GM11168 (cell line): ENCODE measurements around the gene HEBP1.

Experiments
- in situ Hi-C: fragments of 300-500 bp; cut with MboI; formaldehyde crosslinking; loops from one replicate; pipeline ENCODE4 v1.12.0; 2022; ENCODE audit warnings: low sequenced_read_pairs; ENCODE audit not compliant: unreplicated experiment

HEBP1 gene

DNA sequence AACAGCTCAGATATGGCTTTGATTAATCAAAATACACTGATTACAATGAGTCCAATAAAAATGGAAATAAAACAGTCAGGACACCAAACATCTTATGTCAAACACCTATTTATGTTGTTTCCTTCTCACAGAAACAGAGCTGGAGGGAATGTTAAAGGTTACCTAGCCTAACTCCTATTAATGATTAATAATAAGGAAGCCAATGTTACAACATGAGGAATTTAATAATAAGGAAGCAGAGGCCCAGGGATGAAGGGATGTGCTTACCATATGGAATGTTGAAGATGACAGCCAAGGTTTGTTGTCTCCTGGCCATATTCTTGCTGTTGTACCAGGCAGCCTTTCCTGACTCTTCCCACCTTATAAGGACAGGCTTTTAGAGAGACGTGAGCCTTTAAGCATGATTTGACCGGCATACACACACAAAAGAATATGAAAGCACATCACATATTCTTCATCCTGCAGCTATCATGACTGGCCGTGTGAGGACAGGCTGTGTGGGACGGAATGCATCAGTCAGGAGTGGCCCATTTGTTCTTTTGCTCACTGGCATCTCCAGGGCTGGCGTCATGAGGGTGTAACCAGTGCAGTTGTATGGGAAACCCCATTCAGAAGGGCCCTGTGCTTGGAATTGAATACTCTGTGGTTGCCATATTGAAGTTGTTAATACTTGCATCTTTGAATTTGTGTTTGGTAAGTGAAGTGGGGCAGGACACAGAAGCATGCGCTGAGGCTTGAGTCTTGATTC lies 45.0 kb downstream of the HEBP1 start:
- in situ Hi-C loops, result no loop called here

DNA sequence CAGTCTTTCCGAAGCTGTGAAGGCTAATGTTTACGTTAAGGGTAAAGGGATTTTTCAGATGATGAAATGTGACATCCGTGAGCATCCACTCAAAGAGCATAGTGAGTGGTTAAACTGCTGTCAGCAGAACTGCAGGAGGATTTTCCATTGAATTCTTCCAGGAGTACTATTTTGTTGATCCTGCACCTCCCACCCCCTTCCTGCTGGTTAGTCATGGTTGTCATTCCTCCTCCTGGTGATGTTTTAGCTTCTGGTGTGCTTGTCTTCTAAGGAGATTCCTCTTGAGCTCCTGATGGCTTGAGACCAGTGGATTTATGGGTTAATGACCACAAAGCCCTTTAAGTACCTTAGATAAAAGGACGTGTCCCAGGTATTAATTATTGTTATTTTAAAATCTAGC lies 45.7 kb downstream of the HEBP1 start:
- in situ Hi-C loops, result no loop called here

DNA sequence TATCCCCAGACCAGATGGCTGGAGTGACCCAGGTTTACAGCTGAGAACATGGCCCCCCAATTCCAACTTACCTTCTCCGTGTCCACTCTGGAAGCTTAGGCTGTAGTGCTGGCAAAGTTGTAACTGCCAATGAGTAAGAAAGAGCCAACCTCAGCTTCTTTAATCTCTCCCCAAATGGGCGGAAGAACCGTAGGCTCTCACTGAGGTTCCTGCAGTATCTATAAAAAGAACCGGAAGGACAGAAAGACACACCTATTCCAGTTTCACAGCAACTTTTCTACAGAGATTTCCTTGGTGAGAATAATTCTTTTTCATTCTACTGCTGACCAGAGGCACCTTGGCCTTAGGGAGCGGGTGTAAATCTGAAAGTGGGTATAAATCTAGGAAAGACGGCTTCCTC lies 48.0 kb downstream of the HEBP1 start, which contains the start of gene GPRC5D:
Gene GPRC5D, minus strand, starts transcription at position 135 of the 400 bp plus-strand sequence. CDS start 1,786 bp downstream, outside the sequence.
- in situ Hi-C loops, result no loop called here

DNA sequence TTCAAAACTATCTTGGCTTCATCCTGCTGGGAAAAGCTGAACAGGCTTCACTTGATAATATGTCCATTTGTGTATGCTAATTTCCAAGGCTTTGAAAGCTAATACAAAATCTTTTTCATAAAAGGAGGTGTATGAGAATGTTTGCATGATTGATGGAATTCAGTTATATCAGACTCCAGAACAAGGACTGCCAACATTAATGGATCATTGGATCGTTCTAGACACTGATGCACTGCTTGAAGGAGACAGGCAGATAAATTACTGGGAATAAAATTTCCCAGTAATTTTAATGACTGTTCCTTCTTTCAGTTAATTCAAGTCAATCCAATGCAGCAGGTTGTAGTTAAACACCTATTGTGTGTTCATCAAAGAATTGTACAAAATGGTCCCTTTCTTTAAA lies 48.6 kb downstream of the HEBP1 start:
- in situ Hi-C loops, result no loop called here

DNA sequence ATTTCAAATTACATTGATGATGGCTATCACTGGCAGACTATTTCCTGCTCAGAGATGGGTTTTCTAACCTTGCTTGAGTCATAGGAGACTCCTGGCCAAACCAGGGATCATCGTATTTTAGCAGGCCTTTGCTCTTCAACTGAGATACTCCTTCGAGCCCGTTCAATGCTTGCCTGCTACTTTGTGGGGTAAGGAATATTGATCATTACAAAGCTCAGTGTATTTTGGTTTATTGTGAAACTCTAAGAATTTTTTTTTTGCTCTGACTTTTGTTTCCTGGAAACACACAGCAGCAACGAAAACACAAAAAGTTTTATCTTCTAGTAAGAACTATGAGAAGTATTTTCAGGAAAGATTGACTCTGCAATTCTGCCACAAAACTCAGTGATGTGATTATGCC lies 52.2 kb downstream of the HEBP1 start:
- in situ Hi-C loops, result no loop called here

DNA sequence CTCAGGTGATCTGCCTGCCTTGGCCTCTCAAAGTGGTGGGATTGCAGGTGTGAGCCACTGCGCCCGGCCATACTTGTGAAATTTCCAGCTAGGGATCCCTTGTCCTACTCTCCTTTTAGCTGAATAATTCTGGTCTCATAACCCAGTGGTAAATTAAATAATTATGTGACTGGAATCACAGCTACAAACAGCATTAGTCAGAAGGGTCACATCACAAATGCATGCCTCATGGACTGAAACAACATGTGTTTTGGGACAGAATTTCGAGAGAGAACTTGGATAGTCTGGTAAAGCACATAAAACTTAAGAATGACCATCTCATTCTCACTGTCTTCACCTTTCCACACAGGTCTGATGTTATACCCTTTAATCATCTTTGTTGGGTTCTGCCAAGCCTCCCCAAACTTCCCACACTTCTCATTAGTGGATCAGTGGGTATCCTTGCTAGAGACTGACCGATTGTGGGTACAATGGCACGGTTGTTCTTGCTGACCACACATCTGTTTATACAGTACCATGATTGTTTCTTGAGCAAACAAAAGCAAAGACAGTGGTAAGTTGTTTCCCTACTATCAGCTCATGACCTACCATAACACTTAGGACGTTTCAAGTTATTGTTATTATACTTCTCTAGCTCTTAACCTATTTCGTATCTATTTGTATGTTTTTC lies 53.2 kb downstream of the HEBP1 start:
- in situ Hi-C loops, result no loop called here

DNA sequence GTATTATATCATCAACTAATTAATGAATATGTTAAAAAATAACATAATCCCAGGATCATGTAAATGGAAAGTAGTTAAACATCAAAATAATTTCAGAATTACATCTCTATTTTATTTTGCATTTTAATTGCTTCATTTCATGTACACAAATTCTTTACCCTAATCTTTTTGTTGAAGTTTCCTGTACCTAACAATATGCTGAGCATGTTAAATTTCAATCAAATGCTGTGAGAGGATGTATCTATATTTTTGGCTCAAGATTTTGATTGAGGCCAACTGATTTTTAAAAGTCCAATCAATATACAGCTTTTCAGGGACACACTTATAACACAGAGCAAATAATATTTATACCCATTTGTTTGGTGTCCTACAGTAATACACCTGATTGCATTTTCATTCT lies 54.5 kb downstream of the HEBP1 start:
- in situ Hi-C loops, result no loop called here

DNA sequence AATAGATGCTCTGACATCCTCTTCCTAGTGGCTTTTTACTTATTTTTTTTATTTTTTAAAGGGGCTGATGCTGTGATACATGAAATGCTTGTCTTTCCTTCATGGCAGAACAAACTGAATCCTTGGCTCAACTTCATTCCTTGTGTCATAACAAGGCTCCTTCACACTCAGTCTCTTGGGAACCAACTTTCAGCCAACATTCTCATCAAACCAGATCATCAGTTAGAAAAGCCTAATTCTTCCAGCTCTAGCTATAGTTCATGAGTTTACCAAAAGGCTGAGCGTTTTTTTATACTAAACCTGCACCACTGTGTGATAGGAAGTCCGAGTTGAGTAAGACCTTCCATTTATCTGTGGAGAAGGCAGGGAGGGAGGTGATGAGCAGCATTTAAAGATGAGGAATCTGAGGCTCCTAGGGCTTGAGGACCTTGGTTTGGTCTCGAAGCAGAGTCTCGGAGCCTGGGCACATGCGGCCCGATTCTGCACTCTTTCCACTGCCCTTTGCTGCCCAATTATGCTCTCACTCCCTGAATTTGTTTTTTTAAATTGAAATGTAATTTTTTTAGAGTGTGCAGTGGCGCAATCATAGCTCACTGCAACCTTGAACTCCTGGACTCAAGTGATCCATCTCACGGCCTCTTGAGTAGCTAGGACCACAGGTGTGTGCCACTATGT lies 56.3 kb downstream of the HEBP1 start:
- in situ Hi-C loops, result no loop called here

DNA sequence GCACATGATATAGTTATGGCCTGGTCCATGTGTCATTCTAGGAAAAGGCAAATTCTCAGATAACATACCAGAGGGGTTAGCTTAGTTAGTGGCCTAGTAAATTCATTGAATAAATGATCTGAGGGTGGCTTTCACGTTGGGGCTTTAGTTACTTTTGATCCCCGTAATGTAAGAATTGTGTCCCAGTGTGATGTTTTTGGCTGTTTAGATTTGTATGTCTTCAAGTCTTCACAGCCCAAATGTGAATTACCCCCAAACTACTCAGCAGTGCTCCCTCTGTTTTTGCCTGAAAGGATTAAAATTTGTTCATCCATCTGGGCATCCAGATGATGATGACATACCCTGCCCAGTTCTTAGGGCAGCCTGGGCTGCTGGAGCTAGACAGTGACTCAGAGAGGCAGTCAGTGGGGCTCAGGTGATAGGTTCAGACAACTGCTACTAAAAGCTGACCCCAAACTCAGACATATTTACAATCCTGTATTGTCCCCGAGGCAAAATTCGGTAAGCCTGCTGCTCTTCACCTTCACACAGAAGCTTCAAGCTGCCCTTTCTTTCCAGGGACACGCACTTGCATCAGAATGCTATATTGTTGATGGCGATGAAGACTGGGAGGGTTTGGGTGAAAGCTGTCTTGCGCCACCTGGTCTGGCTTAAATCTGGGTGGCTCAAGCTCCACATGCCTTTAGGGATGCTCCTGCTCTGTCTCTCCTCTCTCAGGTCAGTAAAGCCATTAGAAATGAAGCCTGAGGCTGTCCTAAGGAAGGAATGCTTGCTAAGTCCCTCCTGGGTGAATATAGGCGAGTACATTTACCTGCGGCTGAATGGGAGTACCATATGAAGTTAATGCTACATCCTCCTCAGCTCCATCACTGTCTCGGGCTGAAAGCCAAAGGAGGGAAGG lies 58.4 kb downstream of the HEBP1 start:
- in situ Hi-C loops, result no loop called here

DNA sequence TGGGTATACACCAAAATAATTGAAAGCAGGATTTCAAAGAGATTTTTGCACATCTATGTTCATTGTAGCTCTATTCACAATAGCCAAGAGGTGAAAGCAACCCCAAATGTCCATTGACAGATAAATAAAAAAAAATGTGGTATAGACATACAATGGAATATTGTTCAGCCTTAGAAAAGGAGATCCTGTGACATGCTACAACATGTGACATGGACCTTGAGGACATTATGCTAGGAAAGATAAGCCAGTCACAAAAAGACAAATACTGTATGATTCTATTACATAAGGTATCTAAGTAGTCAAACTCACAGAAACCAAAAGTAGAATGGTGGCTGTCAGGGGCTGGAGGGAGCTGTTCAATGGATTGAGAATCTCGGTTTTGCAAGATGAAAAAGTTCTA lies 60.2 kb downstream of the HEBP1 start:
- in situ Hi-C loops, result no loop called here

DNA sequence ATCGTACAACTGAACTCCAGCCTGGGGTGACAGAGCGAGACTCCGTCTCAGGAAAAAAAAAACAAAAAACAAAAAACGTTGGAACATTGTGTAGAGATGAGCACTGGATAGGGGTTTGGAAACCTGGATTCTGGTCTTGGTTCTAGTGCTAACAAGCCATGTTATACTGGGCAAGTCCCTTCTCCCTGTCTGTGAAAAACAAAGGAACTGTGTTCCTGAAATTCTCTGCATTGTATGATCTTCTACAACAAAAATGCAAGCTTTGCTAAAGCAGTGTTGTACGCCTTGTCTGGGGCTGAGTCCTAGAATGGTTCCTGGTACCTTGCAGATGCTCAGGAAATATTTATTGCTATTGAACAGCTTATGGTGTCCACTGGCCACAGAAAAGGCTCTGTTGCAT lies 61.5 kb downstream of the HEBP1 start:
- in situ Hi-C loops, result no loop called here

DNA sequence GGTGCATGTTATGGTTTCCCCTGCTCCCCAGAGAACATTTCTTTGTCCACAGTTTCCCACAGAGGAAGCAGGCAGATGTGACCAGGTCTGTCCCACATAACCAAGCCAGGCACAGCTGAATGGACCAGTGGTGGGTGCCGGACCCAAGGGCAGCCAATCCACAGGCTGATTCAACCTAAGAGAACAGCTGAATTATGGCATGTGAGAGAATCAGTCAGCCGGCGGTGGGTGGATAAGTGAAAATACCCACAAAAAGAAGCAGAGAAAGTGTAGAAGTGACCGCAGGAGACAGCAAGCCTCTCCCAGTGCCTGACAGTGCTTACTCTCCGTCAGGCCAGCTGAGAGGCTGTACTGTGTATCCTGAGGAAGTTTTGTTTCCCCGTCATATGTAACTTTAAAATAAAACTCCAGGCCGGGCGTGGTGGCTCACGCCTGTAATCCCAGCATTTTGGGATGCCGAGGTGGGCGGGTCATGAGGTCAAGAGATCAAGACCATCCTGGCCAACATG lies 63.0 kb downstream of the HEBP1 start:
- in situ Hi-C loops, result no loop called here

DNA sequence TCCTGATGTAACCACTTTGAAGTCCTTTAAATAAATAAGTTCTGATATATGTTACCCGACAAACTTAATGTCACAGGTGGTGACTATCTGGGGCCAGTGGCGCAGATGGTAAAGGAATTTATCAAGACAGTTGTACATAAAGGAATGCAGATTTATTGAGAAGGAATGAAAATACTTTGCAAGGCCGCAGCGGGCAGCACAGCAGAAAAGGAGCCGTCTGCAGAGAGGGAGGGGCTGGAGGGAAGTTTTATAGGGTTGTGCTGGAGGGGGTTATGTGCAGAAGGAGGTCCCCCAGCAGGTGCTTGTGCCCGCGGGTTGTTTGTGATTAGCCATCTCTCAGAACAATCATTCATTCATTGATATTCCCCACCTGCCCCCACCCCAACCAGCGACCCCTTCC lies 65.5 kb downstream of the HEBP1 start:
- in situ Hi-C loops, result no loop called here

DNA sequence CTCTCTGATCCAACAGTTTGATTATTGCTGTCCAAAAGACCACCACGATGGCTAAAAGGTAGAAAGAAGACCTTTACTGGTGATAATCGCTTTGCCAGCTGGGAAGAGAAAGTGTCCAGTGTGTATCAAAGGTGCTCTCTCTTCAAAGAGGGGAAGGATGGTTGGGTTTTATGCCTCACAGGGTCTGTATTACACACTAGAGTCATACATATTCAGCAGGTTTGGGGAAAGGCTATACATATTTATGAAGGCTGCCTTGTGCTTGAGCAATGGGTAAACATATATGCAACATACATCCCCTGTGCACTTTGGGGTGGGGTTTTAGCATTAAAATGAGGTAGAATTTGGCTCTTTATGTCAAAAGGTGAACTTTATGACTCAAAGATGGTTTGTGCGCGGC lies 66.3 kb downstream of the HEBP1 start:
- in situ Hi-C loops, result no loop called here

DNA sequence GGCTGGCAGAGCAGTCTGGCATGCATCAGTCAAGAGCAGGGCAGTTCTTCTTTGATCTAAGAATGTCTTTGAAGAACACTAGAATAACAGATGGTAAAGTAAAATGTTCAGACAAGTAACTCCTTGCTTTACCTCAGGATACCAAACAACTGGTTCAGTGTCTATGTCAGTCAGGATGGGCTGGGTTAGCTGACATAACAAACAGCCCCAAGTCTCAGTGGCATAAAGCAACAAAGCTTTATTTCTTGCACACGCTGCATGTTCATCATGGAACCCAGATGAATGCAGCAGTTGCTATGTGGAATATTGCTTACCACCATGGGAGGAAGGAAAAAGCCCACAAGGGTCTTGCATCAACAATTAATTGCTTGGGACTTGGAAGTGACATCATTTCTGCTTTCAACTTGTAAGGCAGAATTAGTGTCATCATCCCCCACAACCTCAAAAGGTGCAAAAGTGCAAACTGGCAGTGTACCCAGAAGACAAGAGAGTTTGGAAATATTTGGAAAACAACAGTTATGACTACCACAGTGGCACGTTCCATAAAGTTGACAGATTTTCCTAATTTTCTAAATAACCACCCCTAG lies 69.3 kb downstream of the HEBP1 start:
- in situ Hi-C loops, result no loop called here

DNA sequence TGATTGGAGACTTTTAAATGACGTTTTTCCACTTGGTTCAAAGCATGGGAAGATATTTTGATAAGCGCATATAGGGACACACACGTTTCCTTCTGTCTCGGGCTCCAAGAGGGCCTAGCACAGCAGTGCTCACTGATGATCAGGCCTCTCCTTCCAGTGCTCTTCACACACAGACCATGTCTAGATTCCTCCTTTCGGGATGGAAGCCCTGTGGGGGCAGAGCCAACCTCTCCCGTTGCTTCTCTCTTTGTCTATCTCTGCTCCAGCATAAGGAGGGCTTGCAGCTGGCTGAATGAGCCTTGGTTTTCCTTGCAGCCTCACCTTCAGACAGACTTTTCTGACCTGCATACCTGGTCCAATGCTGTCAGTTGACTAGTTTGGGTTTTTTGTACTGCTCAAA lies 70.4 kb downstream of the HEBP1 start:
- in situ Hi-C loops, result no loop called here

DNA sequence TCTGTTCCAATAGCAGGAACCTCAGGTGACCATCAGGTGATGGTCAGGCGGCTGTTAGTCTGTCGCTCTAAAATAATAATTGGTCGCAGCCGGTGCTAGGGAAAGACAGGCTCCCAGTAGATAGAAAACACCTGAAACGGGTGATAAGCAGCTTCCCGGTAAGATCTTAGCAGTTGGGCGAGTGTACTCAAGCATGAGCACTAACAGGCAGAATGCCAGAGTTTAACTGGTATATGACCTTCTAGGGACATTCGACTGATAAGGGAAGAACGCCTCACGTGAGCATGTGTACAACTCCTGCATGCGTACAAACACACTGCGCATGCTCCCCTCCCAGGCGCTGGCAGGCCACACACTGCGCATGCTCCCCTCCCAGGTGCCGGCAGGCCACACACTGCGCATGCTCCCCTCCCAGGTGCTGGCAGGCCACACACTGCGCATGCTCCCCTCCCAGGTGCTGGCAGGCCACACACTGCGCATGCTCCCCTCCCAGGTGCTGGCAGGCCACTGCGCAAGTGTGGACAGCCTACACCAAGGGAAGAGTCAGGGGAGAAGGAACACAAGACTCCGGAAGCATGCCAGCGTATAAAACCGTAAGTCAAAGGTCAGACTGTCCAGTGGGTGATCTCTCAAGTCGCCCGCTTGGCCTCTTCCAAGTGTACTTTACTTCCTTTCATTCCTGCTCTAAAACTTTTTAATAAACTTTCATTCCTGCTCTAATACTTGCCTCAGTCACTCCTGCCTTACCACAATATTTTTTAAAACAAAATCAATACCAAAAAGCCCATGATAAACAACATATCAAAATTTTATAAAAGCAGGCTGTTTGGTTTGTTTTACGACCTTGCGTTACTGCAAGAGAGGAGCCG lies 72.6 kb downstream of the HEBP1 start:
- in situ Hi-C loops, result no loop called here

DNA sequence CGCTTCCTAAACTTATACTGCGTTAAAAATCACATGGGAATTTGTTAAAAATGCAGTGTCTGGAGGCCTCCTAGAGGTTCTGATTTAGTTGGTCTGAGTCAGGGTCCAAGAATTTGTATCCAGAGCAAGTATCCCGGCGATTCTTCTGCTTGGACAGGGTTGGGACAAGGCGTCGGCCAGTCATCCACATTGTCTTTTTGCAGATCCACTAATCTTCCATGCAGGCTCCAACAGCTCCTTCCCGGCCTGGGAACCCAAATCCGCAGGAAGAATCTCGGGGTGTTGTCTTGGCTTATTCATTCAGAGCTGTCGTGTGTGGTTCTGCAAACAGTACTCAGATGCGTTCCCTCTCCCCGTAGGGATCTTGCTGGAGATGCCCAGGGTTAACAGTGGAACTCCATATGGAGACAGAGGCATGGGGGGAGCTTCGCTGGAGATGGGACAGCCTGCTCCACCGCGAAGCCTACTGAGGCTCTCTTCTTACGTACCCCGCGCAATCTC lies 73.4 kb downstream of the HEBP1 start:
- in situ Hi-C loops, result no loop called here

DNA sequence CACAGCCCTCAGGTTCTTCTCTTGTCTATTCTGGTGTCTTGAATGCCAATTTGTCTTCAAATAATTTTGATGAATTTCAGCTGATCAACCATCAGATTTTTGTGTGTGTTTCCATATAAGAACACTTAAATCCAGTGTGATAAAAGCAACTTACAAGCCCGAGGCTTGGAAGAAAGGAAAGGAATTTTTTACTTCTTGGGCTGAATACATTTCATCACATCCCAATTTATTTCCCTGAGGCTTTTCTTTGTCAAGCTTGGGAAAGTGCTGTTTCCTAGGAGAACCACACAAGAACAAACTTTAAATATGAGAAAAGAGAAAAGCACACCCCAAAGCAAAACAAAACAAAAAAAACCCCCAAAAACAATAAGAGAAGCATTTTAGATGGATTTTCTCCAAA lies 74.7 kb downstream of the HEBP1 start:
- in situ Hi-C loops, result no loop called here
